ENCODE data around the gene G2E3.
A peak's percentile ranks its signal among the peaks of the same experiment; 100 is the strongest.
"Not testable (repeated sequence)": the region's sequence is repeated elsewhere in the genome, so short reads cannot be mapped to it uniquely, and the experiment has no call there.

G2E3 gene

GRCh38 chr14:30558675-30559555 is at the start of gene G2E3:
TSS of gene G2E3 (plus strand) at chr14:30559158. CDS start at chr14:30581080, 21,922 bp downstream.
- peak; percentile 93 for DNase-seq

DNA sequence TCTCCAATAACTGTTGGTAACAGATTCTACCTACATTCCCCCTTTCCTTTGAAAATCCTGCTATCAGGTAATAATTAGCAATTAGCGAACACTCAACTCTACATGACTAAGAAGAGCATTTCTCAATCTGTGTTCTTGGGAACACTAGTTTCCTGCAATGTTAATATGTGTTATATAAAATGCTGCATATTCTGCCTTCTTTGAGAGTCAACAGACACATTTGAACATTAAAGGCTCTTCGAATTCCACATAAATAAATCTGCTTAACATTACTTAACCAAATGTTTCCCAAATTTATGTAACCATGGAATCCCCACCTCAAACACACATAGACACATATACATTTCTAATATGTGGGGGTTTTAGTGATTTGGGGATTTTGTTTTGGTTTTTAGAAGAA is 41.2 kb upstream of the G2E3 start:
- no peak for DNase-seq

DNA sequence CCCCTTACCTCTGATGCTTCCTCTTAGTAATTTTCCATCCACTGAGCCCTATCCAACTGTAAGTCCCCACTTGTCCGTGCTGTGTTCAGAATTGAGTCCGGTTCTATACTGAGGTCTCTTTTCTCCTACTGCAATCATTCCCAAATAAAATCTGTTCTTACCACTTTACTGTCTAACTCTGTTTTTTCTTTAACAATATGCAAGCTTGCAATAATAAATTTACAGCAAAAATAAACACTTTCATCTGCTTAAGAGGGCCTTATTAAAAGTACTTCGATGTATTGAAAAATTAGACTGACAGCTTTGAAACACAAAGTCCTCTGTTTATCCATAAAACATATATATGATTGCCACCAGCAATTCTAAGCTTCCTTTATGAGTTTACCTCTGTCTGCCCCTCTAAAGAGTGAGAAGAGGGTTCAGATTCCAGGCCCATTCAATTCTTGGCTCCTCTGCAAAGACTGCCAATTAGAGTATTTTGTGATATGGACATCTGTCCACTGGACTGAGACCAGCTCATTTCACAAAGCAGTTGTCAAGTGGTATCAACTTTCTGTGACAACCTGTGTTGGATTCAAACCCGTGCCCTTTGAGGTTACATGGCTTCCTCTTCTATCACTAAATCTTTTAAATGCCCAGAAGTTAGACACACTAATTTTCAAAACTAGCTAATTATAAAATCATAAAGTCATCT is 39.9 kb upstream of the G2E3 start:
- DNase-seq = no peak

DNA sequence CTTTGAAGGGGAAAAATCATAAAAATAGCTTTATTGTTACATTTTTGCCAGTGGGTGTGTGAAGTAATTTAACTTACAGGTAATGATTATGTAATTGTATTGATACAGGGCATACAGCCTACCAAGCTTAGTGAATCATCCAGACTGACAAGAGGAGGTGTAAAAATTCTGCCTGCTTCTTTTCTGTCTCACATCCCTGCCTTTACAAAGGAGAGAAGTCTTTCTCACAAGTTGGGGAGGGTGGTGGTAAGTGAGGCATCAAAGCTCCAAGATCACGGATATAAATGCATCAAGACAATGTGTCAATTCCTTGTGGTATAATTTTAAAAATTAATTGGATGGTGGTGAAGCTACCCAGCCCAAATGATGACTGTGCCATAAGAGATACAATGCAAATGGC is 39.0 kb upstream of the G2E3 start:
- no peak for DNase-seq

DNA sequence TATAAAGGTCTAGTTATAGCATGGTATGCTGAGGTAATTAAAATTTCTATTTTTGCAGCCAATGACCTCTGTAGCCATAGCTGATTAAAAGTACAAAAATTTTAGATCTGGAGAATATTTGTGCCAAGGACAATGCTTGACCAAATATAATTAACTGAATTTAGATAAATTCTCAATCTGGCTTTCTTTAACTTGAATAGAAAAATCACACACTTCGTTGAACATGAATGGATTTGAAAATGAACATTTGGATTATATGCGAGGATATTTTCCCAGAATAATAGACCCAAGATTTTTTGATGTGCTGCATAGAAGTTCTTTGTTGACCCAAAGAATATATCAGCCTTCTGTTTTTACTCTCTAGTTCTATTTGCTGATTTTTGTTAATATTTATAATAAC is 38.4 kb upstream of the G2E3 start:
- no peak for DNase-seq

DNA sequence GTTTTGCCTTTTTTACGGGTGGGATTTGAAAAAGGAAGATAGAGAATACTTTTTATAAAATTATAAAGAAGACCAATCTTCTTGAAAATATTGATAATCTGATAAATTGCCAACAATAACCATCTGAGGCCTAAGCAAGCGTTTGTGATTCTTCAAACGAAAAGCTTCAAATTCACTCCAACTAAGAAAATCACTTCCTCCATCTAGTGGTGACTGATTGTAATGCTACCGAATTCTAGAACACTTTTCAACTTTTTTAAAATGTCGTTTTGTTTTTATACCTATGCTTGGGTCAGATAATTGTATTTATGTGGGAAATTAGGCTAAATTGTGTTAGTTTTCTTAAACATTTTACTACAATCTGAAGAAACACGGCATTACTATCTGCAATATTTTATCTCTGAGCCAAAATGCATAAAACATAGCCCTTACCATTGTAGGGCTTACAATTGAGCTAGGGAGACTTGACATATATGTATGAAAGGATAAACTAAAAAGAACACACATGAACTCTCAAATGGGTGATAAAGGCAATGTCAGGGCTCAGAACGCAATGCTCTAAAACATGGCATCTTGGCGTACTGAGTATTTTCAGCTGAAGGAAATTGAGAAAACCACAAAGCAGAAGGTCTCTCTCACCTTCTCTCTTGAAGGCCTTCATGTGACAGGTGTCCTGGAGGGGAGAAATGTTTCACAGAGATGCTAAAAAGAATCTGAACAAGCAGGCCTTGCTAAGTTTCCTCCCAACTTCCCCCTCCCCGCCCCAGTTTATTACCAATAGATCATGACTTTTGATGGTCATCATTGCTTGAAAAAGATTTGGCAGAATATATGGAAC is 36.8 kb upstream of the G2E3 start:
- no peak for DNase-seq

DNA sequence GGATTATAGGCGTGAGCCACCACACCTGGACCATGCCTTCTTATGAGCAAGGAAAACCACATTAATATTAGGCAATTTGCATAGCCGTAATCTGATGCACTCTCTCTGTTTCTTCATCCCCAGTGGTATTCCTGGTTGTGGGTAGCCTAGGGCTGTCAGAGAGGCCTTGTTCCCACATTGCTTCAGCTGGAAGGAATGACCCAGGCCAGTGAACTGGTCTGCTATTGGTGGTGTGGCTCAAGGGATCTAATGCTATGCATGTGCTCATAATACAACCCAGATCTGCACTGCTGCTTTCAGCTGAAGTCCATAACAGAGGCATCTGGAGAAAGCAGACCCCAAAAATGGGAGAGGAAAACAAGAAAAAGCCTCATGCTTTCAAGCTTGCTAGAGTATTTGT is 33.1 kb upstream of the G2E3 start:
- DNase-seq = no peak

GRCh38 chr14:30527196-30527595 is 31.8 kb upstream of the G2E3 start:
- no peak for DNase-seq

GRCh38 chr14:30528119-30528518 is 30.8 kb upstream of the G2E3 start:
- no peak for DNase-seq

DNA sequence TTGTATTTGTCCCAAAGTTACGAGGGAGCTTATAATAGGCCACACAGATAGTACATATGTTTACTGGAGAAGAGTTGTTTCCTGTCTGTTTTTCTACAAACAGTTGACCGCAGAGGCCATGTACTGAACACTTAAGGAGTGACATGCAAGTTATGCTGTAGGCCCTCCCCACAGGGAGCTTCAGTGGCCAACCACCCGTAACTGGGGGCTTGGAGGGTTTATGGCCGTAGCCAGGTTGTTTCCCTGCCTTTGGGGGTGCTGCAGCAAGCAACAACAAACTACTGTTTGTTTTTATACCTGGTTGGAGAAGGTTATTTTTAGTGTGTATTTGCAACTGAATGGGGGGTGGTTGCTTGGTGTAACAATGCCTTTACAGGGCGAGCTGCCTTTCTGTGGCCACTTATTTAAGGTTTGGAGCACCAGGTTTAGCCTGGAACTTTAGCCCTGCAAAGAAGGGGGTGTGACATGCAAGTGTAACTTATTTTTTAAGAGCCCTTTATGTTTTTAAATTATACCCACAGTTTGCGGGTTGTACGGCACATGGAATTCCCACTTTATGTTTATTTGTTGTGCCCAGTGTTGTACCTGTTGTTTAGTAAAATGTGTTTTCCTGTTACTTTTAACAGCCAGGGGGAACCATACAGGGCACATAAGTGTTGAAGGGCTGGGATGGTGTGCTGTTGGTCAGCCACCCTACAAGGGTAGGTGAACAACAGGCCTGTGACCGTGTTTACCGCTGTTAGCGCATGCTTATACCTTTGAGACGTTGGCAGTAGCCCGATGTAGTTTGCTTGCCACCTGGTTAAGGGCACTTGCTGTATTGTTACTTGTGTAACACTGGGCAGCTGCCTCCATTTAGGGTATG is 29.9 kb upstream of the G2E3 start:
- DNase-seq = no peak

- no peak for DNase-seq
These were observed 26.7 kb upstream of the G2E3 start for GRCh38 chr14:30532264-30532663.

DNA sequence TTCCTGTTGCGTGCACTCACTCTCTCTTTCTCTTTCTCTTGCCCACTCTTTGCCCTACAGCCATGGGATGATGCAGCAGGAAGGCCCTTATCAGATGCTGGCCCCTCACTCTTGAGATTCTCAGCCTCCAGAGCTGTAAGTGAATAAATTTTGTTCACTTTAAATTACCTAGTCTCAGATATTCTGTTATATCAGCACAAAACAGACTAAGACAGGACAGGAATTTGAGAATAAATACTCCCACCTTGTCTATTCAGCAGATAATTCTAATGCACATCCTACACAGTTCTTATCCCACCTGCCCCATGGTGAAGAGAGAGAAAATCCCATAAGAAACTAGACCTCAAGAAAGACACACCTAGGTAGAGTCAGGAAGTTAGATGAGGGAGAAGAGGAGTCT is 25.8 kb upstream of the G2E3 start:
- no peak for DNase-seq

GRCh38 chr14:30541318-30541717 is 17.6 kb upstream of the G2E3 start:
- DNase-seq = no peak

DNA sequence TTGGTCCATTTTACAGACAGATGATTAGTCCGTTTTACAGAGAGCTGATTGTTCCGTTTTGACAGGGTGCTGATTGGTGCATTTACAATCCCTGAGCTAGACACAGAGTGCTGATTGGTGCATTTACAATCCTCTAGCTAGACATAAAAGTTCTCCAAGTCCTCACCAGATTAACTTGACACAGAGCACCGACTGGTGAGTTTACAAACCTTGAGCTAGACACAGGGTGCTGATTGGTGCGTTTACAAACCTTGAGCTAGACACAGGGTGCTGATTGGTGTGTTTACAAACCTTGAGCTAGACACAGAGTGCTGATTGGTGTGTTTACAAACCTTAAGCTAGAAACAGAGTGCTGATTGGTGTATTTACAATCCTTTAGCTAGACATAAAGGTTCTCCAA is 12.2 kb upstream of the G2E3 start:
- DNase-seq = not testable (repeated sequence)

DNA sequence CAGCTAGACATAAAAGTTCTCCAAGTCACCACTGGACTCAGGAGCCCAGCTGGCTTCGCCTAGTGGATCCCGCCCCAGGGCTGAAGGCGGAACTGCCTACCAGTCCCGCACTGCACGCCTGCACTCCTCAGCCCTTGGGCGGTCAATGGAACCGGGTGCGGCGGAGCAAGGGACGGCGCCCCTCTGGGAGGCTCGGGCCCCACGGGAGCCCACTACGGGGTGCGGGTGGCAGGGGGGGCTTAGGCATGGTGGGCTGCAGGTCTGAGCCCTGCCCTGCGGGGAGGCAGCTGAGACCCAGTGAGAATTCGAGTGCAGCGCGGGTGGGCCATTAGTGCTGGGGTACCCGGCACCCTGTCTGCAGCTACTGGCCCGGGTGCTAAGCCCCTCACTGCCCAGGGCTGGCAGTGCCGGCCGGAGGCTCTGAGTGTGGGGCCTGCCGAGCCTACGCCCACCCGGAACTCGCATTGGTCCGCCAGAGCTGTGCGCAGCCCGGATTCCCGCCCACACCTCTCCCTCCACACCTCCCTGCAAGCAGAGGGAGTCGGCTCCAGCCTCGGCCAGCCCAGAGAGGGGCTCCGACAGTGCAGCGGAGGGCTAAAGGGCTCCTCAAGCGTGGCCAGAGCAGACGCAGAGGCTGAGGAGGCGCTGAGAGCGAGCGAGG is 11.4 kb upstream of the G2E3 start:
- DNase-seq = no peak

GRCh38 chr14:30550335-30550734 is 8.6 kb upstream of the G2E3 start:
- DNase-seq = no peak

- DNase-seq = no peak
These were observed 7.5 kb upstream of the G2E3 start for GRCh38 chr14:30551460-30551859.

GRCh38 chr14:30553311-30553989 is 5.5 kb upstream of the G2E3 start:
- no peak for DNase-seq

GRCh38 chr14:30558362-30558674 is 640 bp upstream of the G2E3 start:
- no peak for DNase-seq

DNA sequence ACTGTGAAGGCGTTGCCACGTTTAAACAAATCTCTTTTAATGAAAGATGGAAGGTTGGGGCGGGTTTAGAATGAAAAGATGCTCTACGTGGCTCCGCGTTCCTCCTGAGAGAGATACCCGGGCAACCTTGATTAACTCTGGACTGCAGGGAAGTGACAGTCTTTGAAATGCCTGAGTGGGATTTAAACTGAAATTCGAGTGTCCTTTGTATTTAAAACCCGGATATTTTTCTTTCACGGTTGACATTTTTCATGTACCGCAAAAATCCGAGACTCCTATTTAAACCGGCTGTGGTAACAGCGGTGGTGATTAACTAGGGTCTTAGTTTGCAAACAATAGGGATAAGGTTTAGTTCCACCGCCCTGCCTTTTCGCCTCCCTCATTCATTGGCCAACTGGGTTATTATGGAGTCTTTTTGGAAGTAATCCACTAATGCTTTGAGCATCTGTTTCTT is 707 bp downstream of the G2E3 start:
- no peak for DNase-seq

GRCh38 chr14:30560581-30560980 is 1.6 kb downstream of the G2E3 start:
- DNase-seq = no peak

Data from left hindlimb (tissue), 1 donor.